Kidney (tissue), 14 donors: Measurements from ENCODE around the gene TCF25. TPM values are rescaled to one million over a fixed set of nuclear protein-coding genes. Genes with fewer than 3 reads are reported as not detected.
A peak's percentile ranks its signal among the peaks of the same experiment; 100 is the strongest.

ENCODE experiments used
- DNase-seq, 5 donors: peaks; one replicate each; pipeline ENCODE4 v3.0.0-alpha.2; 2013 to 2020
- FAIRE-seq: peaks from 2 replicates; lab custom pipeline; 2012; peaks lifted over from hg19 to GRCh38; lab: Jason Lieb, UNC
- H3K27ac ChIP-seq, 2 donors: one replicate each; pipeline ENCODE4 v1.7.0; 2013; ENCODE audit warnings: low read depth in 2 of 2, low read length in 2 of 2, inconsistent platforms in 1 of 2
- H3K27me3 ChIP-seq: one replicate; pipeline ENCODE4 v1.7.1; 2013; ENCODE audit warnings: low read length, inconsistent platforms; ENCODE audit not compliant: control insufficient read depth, insufficient read depth
- H3K36me3 ChIP-seq, 3 donors: one replicate each; pipeline versions ENCODE4 v1.7.0 to v1.7.1; 2013; ENCODE audit warnings: low read length in 3 of 3, control low read depth in 1 of 3, inconsistent platforms in 1 of 3; ENCODE audit not compliant: insufficient read depth in 3 of 3, control insufficient read depth in 2 of 3
- H3K4me1 ChIP-seq, 3 donors: one replicate each; pipeline versions ENCODE4 v1.7.0 to v1.7.1; 2013; ENCODE audit warnings: low read length in 3 of 3, inconsistent platforms in 1 of 3, low read depth in 1 of 3; ENCODE audit not compliant: control insufficient read depth in 2 of 3, insufficient read depth in 2 of 3
- H3K4me3 ChIP-seq, 3 donors: one replicate each; pipeline versions ENCODE4 v1.7.0 to v1.8.1; 2013; ENCODE audit warnings: low read length in 3 of 3, control low read depth in 1 of 3, inconsistent platforms in 1 of 3
- H3K9ac ChIP-seq, 3 donors: one replicate each; pipeline versions ENCODE4 v1.7.0 to v1.7.1; 2013; ENCODE audit warnings: low read length in 3 of 3, control low read depth in 1 of 3, inconsistent platforms in 1 of 3
- H3K9me3 ChIP-seq, 3 donors: one replicate each; pipeline versions ENCODE4 v1.7.0 to v1.7.1; 2013; ENCODE audit warnings: low read length in 3 of 3, control low read depth in 1 of 3, inconsistent platforms in 1 of 3; ENCODE audit not compliant: control insufficient read depth in 2 of 3, insufficient read depth in 1 of 3
- intact Hi-C: fragments of 100-400 bp; cut with DNase I; formaldehyde crosslinking; loops from one replicate; pipeline ENCODE4 v1.11.1; 2022
- polyA plus RNA-seq: library from polyadenylated mRNA; stranded (reverse); fragments of 350-450 nt; fragmentation: Illumina TruSeq; extraction: RNeasy Lipid Tissue Mini Kit (QIAGEN cat#74804); gene quantifications from one replicate; pipeline ENCODE4 v1.2.3, GENCODE V29; 2014; ENCODE audit warnings: low read depth, low replicate concordance; ENCODE audit not compliant: insufficient read depth
- total RNA-seq: library from RNA; stranded (reverse); fragmentation: NEBNext Ultra II Directional; extraction: Animal tissue kit (Norgen Biotek cat#: 25700); gene quantifications from one replicate; pipeline ENCODE4 v1.2.1, GENCODE V29; 2021
- TF ChIP-seq, protein P1 (sequence below): IDR thresholded peaks from 3 replicates; pipeline ENCODE4 v1.5.1; 2012; ENCODE audit warnings: mild to moderate bottlenecking, moderate library complexity, borderline replicate concordance; ENCODE audit not compliant: insufficient read depth; ENCODE audit errors: extremely low read depth
- donor health status: control.
- donor health status: control.
- donor health status: control.
- donor health status: control.
- donor health status: control.
- donor health status: DM: yes; HTN: yes; CAD: no.
- donor health status: Normal renal cell carcinoma (clear cell type).

TCF25 gene
- total and polyA plus RNA-seq, 2 donors from 2014 or later: 157 to 209 TPM

DNA sequence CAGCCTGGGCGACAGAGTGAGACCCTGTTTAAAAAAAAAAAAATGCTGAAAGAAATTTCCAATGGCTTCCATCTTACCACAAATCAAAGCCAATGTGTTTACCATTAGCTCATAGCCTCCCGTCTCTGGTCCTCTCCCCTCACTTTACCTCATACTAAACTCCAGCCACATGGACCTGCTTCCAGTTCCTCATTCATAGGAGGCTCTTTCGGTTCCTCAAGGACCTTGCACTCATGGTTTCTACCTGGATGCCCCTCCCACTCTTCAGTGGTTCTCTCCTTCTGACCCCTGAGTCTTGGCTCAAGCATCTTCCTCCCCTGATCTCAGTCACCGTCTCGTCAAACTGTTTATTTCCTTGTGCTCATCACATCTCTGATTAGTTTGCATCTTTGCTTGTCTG is 71.4 kb downstream of the TCF25 start:
- no peak for DNase-seq
- no peaks in the 10 kb centered on the region for H3K27me3 ChIP-seq
- TF ChIP-seq, protein P1, sequence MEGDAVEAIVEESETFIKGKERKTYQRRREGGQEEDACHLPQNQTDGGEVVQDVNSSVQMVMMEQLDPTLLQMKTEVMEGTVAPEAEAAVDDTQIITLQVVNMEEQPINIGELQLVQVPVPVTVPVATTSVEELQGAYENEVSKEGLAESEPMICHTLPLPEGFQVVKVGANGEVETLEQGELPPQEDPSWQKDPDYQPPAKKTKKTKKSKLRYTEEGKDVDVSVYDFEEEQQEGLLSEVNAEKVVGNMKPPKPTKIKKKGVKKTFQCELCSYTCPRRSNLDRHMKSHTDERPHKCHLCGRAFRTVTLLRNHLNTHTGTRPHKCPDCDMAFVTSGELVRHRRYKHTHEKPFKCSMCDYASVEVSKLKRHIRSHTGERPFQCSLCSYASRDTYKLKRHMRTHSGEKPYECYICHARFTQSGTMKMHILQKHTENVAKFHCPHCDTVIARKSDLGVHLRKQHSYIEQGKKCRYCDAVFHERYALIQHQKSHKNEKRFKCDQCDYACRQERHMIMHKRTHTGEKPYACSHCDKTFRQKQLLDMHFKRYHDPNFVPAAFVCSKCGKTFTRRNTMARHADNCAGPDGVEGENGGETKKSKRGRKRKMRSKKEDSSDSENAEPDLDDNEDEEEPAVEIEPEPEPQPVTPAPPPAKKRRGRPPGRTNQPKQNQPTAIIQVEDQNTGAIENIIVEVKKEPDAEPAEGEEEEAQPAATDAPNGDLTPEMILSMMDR: no peak

DNA sequence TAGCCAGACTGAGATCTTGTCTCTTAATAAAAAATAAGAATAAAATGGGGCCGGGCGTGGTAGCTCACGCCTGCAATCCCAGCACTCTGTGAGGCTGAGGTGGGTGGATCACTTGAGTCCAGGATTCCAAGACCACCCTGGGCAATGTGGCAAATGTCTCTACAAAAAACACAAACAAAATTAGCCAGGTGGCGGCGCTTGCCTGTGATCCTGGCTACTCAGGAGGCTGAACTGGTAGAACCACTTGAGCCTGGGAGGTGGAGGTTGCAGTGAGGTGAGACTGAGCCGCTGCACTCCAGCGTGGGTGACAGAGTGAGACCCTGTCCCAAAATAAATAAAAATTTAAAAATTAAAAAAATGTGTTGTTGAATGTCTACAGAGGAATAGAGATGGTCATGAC is 72.3 kb downstream of the TCF25 start:
- DNase-seq (peak in 1 of 5 donors; percentile 22), FAIRE-seq (no peak)
- H3K36me3 ChIP-seq: no peaks in the 10 kb centered on the region
- H3K4me3 ChIP-seq: no peak overlapping the region
- TF ChIP-seq, protein P1: no peak
- H3K27ac ChIP-seq: no peak overlapping the region
- no peaks in the 10 kb centered on the region for H3K9me3 ChIP-seq
- peaks cover 0 to 8% (median 3%) of the 10 kb centered on the region in 3 donors for H3K4me1 ChIP-seq
- H3K9ac ChIP-seq: no peak overlapping the region
- intact Hi-C loops: no loop called here
- H3K27me3 ChIP-seq: no peaks in the 10 kb centered on the region

More for the DNA sequence above, 71.4 kb downstream of the TCF25 start:
- peaks cover 0 to 8% (median 3%) of the 10 kb centered on the region in 3 donors for H3K4me1 ChIP-seq
- H3K9ac ChIP-seq: no peak overlapping the region
- H3K4me3 ChIP-seq: no peak overlapping the region
- no peak for FAIRE-seq
- intact Hi-C loops: no loop called here
- H3K27ac ChIP-seq: no peak overlapping the region
- H3K36me3 ChIP-seq: no peaks in the 10 kb centered on the region
- H3K9me3 ChIP-seq: no peaks in the 10 kb centered on the region

- DNase-seq (no peak), FAIRE-seq (no peak)
- H3K9me3 ChIP-seq: no peaks in the 10 kb centered on the region
- no peak overlapping the region for H3K9ac ChIP-seq
- H3K27ac ChIP-seq: no peak overlapping the region
- H3K36me3 ChIP-seq: no peaks in the 10 kb centered on the region
- TF ChIP-seq, protein P1: no peak
- intact Hi-C loops: no loop called here
- H3K4me1 ChIP-seq: peaks cover 0 to 8% (median 3%) of the 10 kb centered on the region in 3 donors
- H3K27me3 ChIP-seq: no peaks in the 10 kb centered on the region
- no peak overlapping the region for H3K4me3 ChIP-seq
These were observed 73.1 kb downstream of the TCF25 start for GRCh38 chr16:89946515-89946914.
